ENCODE data around the gene HOXC12.

DNA sequence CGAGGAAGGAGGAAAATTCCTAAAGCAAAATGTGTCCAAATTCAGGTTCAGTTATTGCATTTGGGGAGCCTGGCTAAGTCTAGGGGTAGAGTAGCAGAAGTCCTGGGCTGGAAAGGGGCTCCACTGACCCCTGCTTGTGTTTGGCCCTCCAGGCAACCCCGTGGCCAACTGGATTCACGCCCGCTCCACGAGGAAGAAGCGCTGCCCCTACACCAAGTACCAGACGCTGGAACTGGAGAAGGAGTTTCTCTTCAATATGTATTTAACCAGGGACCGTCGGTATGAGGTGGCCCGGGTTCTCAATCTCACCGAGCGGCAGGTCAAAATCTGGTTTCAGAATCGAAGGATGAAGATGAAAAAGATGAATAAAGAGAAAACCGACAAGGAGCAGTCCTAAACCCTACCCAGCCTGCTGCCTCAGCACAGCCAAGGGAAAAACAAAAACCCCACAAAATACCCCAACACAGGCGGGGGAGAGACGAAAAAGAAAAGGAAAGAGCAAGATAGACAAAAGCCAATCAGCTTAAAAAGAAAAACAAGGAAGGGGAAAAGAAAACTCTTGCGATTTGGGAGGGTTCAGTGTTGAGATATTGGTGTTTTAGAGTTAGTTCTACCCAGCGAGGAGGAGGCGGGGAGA, 47.7 kb downstream of the HOXC12 start:
- TF ChIP-seq, protein P1, sequence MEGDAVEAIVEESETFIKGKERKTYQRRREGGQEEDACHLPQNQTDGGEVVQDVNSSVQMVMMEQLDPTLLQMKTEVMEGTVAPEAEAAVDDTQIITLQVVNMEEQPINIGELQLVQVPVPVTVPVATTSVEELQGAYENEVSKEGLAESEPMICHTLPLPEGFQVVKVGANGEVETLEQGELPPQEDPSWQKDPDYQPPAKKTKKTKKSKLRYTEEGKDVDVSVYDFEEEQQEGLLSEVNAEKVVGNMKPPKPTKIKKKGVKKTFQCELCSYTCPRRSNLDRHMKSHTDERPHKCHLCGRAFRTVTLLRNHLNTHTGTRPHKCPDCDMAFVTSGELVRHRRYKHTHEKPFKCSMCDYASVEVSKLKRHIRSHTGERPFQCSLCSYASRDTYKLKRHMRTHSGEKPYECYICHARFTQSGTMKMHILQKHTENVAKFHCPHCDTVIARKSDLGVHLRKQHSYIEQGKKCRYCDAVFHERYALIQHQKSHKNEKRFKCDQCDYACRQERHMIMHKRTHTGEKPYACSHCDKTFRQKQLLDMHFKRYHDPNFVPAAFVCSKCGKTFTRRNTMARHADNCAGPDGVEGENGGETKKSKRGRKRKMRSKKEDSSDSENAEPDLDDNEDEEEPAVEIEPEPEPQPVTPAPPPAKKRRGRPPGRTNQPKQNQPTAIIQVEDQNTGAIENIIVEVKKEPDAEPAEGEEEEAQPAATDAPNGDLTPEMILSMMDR (IDR thresholded peaks at IDR 0.05) = no peak
- TF ChIP-seq EP300 (IDR thresholded peaks at IDR 0.05) (no peak), POLR2A (IDR thresholded peaks at IDR 0.05) (no peak), POLR2AphosphoS5 (IDR thresholded peaks at IDR 0.05) (no peak)

Data from upper lobe of left lung (tissue), 4 donors.